Measurements from ENCODE around the gene RPL22.
A peak's percentile ranks its signal among the peaks of the same experiment; 100 is the strongest.
"Not testable (repeated sequence)": the region's sequence is repeated elsewhere in the genome, so short reads cannot be mapped to it uniquely, and the experiment has no call there.

The RPL22 gene

GRCh38 chr1:6220236-6220635 is 20.8 kb upstream of the RPL22 start:
- Histone ChIP-seq H2AFZ (ENCODE audit: low read depth, low read length) (no peak overlapping the region), H3K4me1 (ENCODE audit: insufficient read depth, low read length) (peaks cover 4% of the 10 kb centered on the region), H3K4me3 (ENCODE audit: low read length) (no peak overlapping the region), H3K9me3 (ENCODE audit: low read length) (no peaks in the 10 kb centered on the region), H3K27me3 (ENCODE audit: insufficient read depth, low read length) (no peaks in the 10 kb centered on the region), H3K36me3 (ENCODE audit: insufficient read depth, low read length) (peaks cover 38% of the 10 kb centered on the region)

- not testable (repeated sequence) for H2AFZ ChIP-seq (ENCODE audit: low read depth, low read length); H3K4me3 ChIP-seq (ENCODE audit: low read length); H3K27me3 ChIP-seq (ENCODE audit: insufficient read depth, low read length); H3K9me3 ChIP-seq (ENCODE audit: low read length); H3K4me1 ChIP-seq (ENCODE audit: insufficient read depth, low read length)
- peaks cover 32% of the 10 kb centered on the region for H3K36me3 ChIP-seq (ENCODE audit: insufficient read depth, low read length)
Measured at GRCh38 chr1:6219641-6220040, 20.2 kb upstream of the RPL22 start.

- Histone ChIP-seq H3K36me3 (ENCODE audit: insufficient read depth, low read length) (peaks cover 22% of the 10 kb centered on the region), H2AFZ (ENCODE audit: low read depth, low read length) (no peak overlapping the region), H3K27me3 (ENCODE audit: insufficient read depth, low read length) (no peaks in the 10 kb centered on the region), H3K4me1 (ENCODE audit: insufficient read depth, low read length) (peaks cover 4% of the 10 kb centered on the region), H3K9me3 (ENCODE audit: low read length) (no peaks in the 10 kb centered on the region), H3K4me3 (ENCODE audit: low read length) (no peak overlapping the region)
Measured at GRCh38 chr1:6218375-6219164, 19.2 kb upstream of the RPL22 start.

GRCh38 chr1:6212193-6212959 is 13.0 kb upstream of the RPL22 start:
- no peak overlapping the region for H3K4me3 ChIP-seq (ENCODE audit: low read length)
- H3K36me3 ChIP-seq (ENCODE audit: insufficient read depth, low read length): no peaks in the 10 kb centered on the region
- no peaks in the 10 kb centered on the region for H3K9me3 ChIP-seq (ENCODE audit: low read length)
- H2AFZ ChIP-seq (ENCODE audit: low read depth, low read length): no peak overlapping the region
- peaks cover 4% of the 10 kb centered on the region for H3K4me1 ChIP-seq (ENCODE audit: insufficient read depth, low read length)
- no peaks in the 10 kb centered on the region for H3K27me3 ChIP-seq (ENCODE audit: insufficient read depth, low read length)

GRCh38 chr1:6211731-6212130 is 12.3 kb upstream of the RPL22 start:
- Histone ChIP-seq H3K36me3 (ENCODE audit: insufficient read depth, low read length) (no peaks in the 10 kb centered on the region), H3K9me3 (ENCODE audit: low read length) (no peaks in the 10 kb centered on the region), H3K4me3 (ENCODE audit: low read length) (no peak overlapping the region), H3K27me3 (ENCODE audit: insufficient read depth, low read length) (no peaks in the 10 kb centered on the region), H2AFZ (ENCODE audit: low read depth, low read length) (no peak overlapping the region), H3K4me1 (ENCODE audit: insufficient read depth, low read length) (peaks cover 4% of the 10 kb centered on the region)

GRCh38 chr1:6210591-6211355 is 11.4 kb upstream of the RPL22 start:
- H3K4me3 ChIP-seq (ENCODE audit: low read length): no peak overlapping the region
- peaks cover 4% of the 10 kb centered on the region for H3K4me1 ChIP-seq (ENCODE audit: insufficient read depth, low read length)
- H2AFZ ChIP-seq (ENCODE audit: low read depth, low read length): no peak overlapping the region
- H3K36me3 ChIP-seq (ENCODE audit: insufficient read depth, low read length): no peaks in the 10 kb centered on the region
- H3K9me3 ChIP-seq (ENCODE audit: low read length): no peaks in the 10 kb centered on the region
- peaks cover 7% of the 10 kb centered on the region for H3K27me3 ChIP-seq (ENCODE audit: insufficient read depth, low read length)

GRCh38 chr1:6209661-6210580 is 10.5 kb upstream of the RPL22 start:
- Histone ChIP-seq H2AFZ (ENCODE audit: low read depth, low read length) (no peak overlapping the region), H3K4me1 (ENCODE audit: insufficient read depth, low read length) (peaks cover 6% of the 10 kb centered on the region), H3K9me3 (ENCODE audit: low read length) (no peaks in the 10 kb centered on the region), H3K4me3 (ENCODE audit: low read length) (peak overlapping the region; percentile 44), H3K27me3 (ENCODE audit: insufficient read depth, low read length) (peaks cover 10% of the 10 kb centered on the region), H3K36me3 (ENCODE audit: insufficient read depth, low read length) (no peaks in the 10 kb centered on the region)

GRCh38 chr1:6208723-6209660 is 9.6 kb upstream of the RPL22 start:
- Histone ChIP-seq H3K27me3 (ENCODE audit: insufficient read depth, low read length) (peaks cover 10% of the 10 kb centered on the region), H3K4me1 (ENCODE audit: insufficient read depth, low read length) (peaks cover 6% of the 10 kb centered on the region), H2AFZ (ENCODE audit: low read depth, low read length) (no peak overlapping the region), H3K9me3 (ENCODE audit: low read length) (no peaks in the 10 kb centered on the region), H3K4me3 (ENCODE audit: low read length) (peak overlapping the region; percentile 44), H3K36me3 (ENCODE audit: insufficient read depth, low read length) (no peaks in the 10 kb centered on the region)

- Histone ChIP-seq H3K4me3 (ENCODE audit: low read length) (no peak overlapping the region), H3K4me1 (ENCODE audit: insufficient read depth, low read length) (peaks cover 6% of the 10 kb centered on the region), H3K36me3 (ENCODE audit: insufficient read depth, low read length) (no peaks in the 10 kb centered on the region), H3K9me3 (ENCODE audit: low read length) (no peaks in the 10 kb centered on the region), H2AFZ (ENCODE audit: low read depth, low read length) (no peak overlapping the region), H3K27me3 (ENCODE audit: insufficient read depth, low read length) (peaks cover 10% of the 10 kb centered on the region)
Measured at GRCh38 chr1:6207921-6208320, 8.5 kb upstream of the RPL22 start.

- Histone ChIP-seq H3K36me3 (ENCODE audit: insufficient read depth, low read length) (no peaks in the 10 kb centered on the region), H3K4me3 (ENCODE audit: low read length) (no peak overlapping the region), H2AFZ (ENCODE audit: low read depth, low read length) (no peak overlapping the region), H3K4me1 (ENCODE audit: insufficient read depth, low read length) (peaks cover 6% of the 10 kb centered on the region), H3K27me3 (ENCODE audit: insufficient read depth, low read length) (peaks cover 10% of the 10 kb centered on the region), H3K9me3 (ENCODE audit: low read length) (no peaks in the 10 kb centered on the region)
Measured at GRCh38 chr1:6207075-6207885, 7.9 kb upstream of the RPL22 start.

GRCh38 chr1:6206520-6206855 is 7.1 kb upstream of the RPL22 start:
- Histone ChIP-seq H3K4me1 (ENCODE audit: insufficient read depth, low read length) (peaks cover 6% of the 10 kb centered on the region), H3K9me3 (ENCODE audit: low read length) (no peaks in the 10 kb centered on the region), H3K27me3 (ENCODE audit: insufficient read depth, low read length) (peaks cover 10% of the 10 kb centered on the region), H3K36me3 (ENCODE audit: insufficient read depth, low read length) (no peaks in the 10 kb centered on the region), H2AFZ (ENCODE audit: low read depth, low read length) (no peak overlapping the region), H3K4me3 (ENCODE audit: low read length) (no peak overlapping the region)

Measured in neuron (in vitro differentiated cells).